RWPE1 (cell line): ENCODE data around the gene AFM.

Source experiments
- CTCF ChIA-PET: fragments of 350-600 bp; sonication (Branson Sonifier 250); formaldehyde crosslinking; extraction: SDS; loops from one replicate; lab custom pipeline; 2021; lab: Yijun Ruan, JAX
- POLR2A ChIA-PET: fragments of 400-600 bp; formaldehyde crosslinking; extraction: SDS; loops from one replicate; lab custom pipeline; 2020; ENCODE audit warnings: antibody characterized with exemption; ENCODE audit not compliant: low non-redundant PET; lab: Yijun Ruan, JAX
- DNase-seq: peaks from one replicate; pipeline ENCODE4 v3.0.0; 2012; ENCODE audit warnings: low spot score
- H3K27ac ChIP-seq: fragments of 450-650 bp; 2 replicates; pipeline ENCODE4 v1.5.1; 2017
- CTCF ChIP-seq: fragments of 450-650 bp; conservative IDR thresholded peaks from 2 replicates; pipeline ENCODE4 v1.5.1; 2017; ENCODE audit warnings: low read depth, mild to moderate bottlenecking

Gene AFM

GRCh38 chr4:73499996-73500765 is 18.6 kb downstream of the AFM start:
- no peak overlapping the region for H3K27ac ChIP-seq
- ChIA-PET CTCF (interaction anchor here (0.8 kb wide), 1 partner anchor 1311 kb away, joined by 4 read pairs; no protein-coding TSS in a partner anchor), POLR2A (no interaction called here)
- DNase-seq, result no peak
- no peak for TF ChIP-seq CTCF

- no peak for DNase-seq
- ChIA-PET POLR2A (no interaction called here), CTCF (no interaction called here)
- TF ChIP-seq CTCF, result no peak
- H3K27ac ChIP-seq, result no peak overlapping the region
These were observed 20.2 kb downstream of the AFM start for GRCh38 chr4:73501664-73502265.

- CTCF ChIA-PET, result no interaction called here
These were observed 24.0 kb downstream of the AFM start for GRCh38 chr4:73505567-73505966.

GRCh38 chr4:73507541-73507940 is 26.0 kb downstream of the AFM start:
- H3K27ac ChIP-seq, result no peak overlapping the region
- ChIA-PET CTCF (no interaction called here), POLR2A (no interaction called here)
- no peak for TF ChIP-seq CTCF
- no peak for DNase-seq

More at GRCh38 chr4:73505567-73505966, 24.0 kb downstream of the AFM start:
- TF ChIP-seq CTCF, result no peak
- POLR2A ChIA-PET, result no interaction called here
- DNase-seq, result no peak
- H3K27ac ChIP-seq, result no peak overlapping the region

- no peak overlapping the region for H3K27ac ChIP-seq
- POLR2A ChIA-PET, result no interaction called here
- CTCF ChIA-PET, result no interaction called here
- no peak for TF ChIP-seq CTCF
- DNase-seq, result no peak
These were observed 27.1 kb downstream of the AFM start for GRCh38 chr4:73508651-73509050.

GRCh38 chr4:73518340-73518739 is 36.8 kb downstream of the AFM start:
- no peak for TF ChIP-seq CTCF
- DNase-seq, result no peak
- H3K27ac ChIP-seq, result no peak overlapping the region
- ChIA-PET POLR2A (no interaction called here), CTCF (interaction anchor here (0.6 kb wide), 1 partner anchor 360 kb away, joined by 3 read pairs; no protein-coding TSS in a partner anchor)
